ENCODE measurements around the gene PRKCD.

Gene PRKCD

GRCh38 chr3:53226142-53226840 is 65.3 kb downstream of the PRKCD start:
- H3K4me3 ChIP-seq (ENCODE audit: low read depth, low read length), result no peak overlapping the region
- no peak overlapping the region for H3K9ac ChIP-seq
- no peaks in the 10 kb centered on the region for H3K4me1 ChIP-seq
- no peak overlapping the region for H3K4me2 ChIP-seq (ENCODE audit: low read length)
- H3K9me3 ChIP-seq (ENCODE audit: control insufficient read depth, low read length), result no peaks in the 10 kb centered on the region
- H3K27ac ChIP-seq, result no peak overlapping the region
- no peaks in the 10 kb centered on the region for H3K36me3 ChIP-seq (ENCODE audit: control insufficient read depth, insufficient read depth, low read length)
- TF ChIP-seq CTCF (IDR thresholded peaks at IDR 0.05), result no peak
- no peaks in the 10 kb centered on the region for H3K27me3 ChIP-seq (ENCODE audit: control insufficient read depth, insufficient read depth, low read length)
- no peaks in the 10 kb centered on the region for H3K79me2 ChIP-seq
- no peak overlapping the region for H2AFZ ChIP-seq

- no peaks in the 10 kb centered on the region for H3K27me3 ChIP-seq (ENCODE audit: control insufficient read depth, insufficient read depth, low read length)
- no peaks in the 10 kb centered on the region for H3K79me2 ChIP-seq
- H3K4me3 ChIP-seq (ENCODE audit: low read depth, low read length), result no peak overlapping the region
- no peak overlapping the region for H3K9ac ChIP-seq
- no peak for TF ChIP-seq CTCF (IDR thresholded peaks at IDR 0.05)
- H3K4me2 ChIP-seq (ENCODE audit: low read length), result no peak overlapping the region
- H3K27ac ChIP-seq, result no peak overlapping the region
- no peaks in the 10 kb centered on the region for H3K4me1 ChIP-seq
- H3K36me3 ChIP-seq (ENCODE audit: control insufficient read depth, insufficient read depth, low read length), result no peaks in the 10 kb centered on the region
- no peak overlapping the region for H2AFZ ChIP-seq
- H3K9me3 ChIP-seq (ENCODE audit: control insufficient read depth, low read length), result no peaks in the 10 kb centered on the region
Observed at GRCh38 chr3:53226841-53227407, 65.9 kb downstream of the PRKCD start.

GRCh38 chr3:53227993-53228885 is 67.2 kb downstream of the PRKCD start:
- Histone ChIP-seq H3K36me3 (ENCODE audit: control insufficient read depth, insufficient read depth, low read length) (no peaks in the 10 kb centered on the region), H3K79me2 (no peaks in the 10 kb centered on the region), H3K9me3 (ENCODE audit: control insufficient read depth, low read length) (no peaks in the 10 kb centered on the region), H3K4me2 (ENCODE audit: low read length) (no peak overlapping the region), H3K4me1 (no peaks in the 10 kb centered on the region), H3K27me3 (ENCODE audit: control insufficient read depth, insufficient read depth, low read length) (no peaks in the 10 kb centered on the region), H2AFZ (no peak overlapping the region), H3K9ac (no peak overlapping the region), H3K27ac (no peak overlapping the region), H3K4me3 (ENCODE audit: low read depth, low read length) (no peak overlapping the region)
- TF ChIP-seq CTCF (IDR thresholded peaks at IDR 0.05), result no peak

GRCh38 chr3:53229171-53229570 is 68.2 kb downstream of the PRKCD start:
- TF ChIP-seq CTCF (IDR thresholded peaks at IDR 0.05), result no peak

More at GRCh38 chr3:53229171-53229570, 68.2 kb downstream of the PRKCD start:
- Histone ChIP-seq H2AFZ (no peak overlapping the region), H3K9ac (no peak overlapping the region), H3K27ac (no peak overlapping the region), H3K4me2 (ENCODE audit: low read length) (no peak overlapping the region), H3K4me1 (no peaks in the 10 kb centered on the region), H3K4me3 (ENCODE audit: low read depth, low read length) (no peak overlapping the region), H3K27me3 (ENCODE audit: control insufficient read depth, insufficient read depth, low read length) (no peaks in the 10 kb centered on the region), H3K9me3 (ENCODE audit: control insufficient read depth, low read length) (no peaks in the 10 kb centered on the region), H3K36me3 (ENCODE audit: control insufficient read depth, insufficient read depth, low read length) (no peaks in the 10 kb centered on the region), H3K79me2 (no peaks in the 10 kb centered on the region)

Measured in parathyroid adenoma (tissue), 2 donors.